GM21576 (cell line): Measurements from ENCODE around the gene HRG.

ENCODE experiments used
- ATAC-seq: cut with Tn5 transposase; IDR thresholded peaks from one replicate; pipeline ENCODE4 v1.9.1; 2021; ENCODE audit warnings: mild to moderate bottlenecking, moderate library complexity; ENCODE audit not compliant: unreplicated experiment

The HRG gene

GRCh38 chr3:186637686-186638085, 28.1 kb upstream of the HRG start:
- ATAC-seq = no peak

DNA sequence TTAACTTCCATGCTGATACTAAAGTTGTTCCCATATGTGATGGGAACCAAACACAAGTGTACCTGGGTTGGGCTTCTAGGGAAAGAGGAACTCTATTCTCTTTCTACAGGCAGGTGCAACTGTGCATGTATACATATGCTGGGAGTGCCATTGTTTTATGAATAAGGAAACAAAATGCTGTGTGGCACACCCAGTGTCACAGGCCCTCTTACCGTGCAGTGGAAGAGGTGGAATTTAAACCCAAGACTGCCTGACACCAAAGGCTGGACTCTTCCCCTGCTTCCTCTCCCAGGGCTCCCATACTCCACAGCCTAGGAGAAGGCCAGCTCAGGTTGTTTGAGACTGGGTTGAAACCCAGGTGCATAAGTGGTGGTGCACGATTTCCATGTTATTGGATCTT, 27.6 kb upstream of the HRG start:
- ATAC-seq = no peak

GRCh38 chr3:186639778-186640472, 25.9 kb upstream of the HRG start, which contains the start of gene FETUB:
Gene FETUB (plus strand): TSS chr3:186640399. CDS start chr3:186640461, 62 bp downstream.
- ATAC-seq = no peak

DNA sequence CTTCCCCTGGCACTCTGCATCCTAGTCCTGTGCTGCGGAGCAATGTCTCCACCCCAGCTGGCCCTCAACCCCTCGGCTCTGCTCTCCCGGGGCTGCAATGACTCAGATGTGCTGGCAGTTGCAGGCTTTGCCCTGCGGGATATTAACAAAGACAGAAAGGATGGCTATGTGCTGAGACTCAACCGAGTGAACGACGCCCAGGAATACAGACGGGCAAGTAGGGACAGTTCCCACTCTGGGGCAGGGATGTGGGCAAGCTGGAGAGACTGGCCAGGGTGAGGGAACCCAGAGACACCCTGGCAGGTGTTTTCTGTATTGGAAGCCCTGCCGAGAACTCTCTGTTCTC, 25.4 kb upstream of the HRG start:
- ATAC-seq = no peak

DNA sequence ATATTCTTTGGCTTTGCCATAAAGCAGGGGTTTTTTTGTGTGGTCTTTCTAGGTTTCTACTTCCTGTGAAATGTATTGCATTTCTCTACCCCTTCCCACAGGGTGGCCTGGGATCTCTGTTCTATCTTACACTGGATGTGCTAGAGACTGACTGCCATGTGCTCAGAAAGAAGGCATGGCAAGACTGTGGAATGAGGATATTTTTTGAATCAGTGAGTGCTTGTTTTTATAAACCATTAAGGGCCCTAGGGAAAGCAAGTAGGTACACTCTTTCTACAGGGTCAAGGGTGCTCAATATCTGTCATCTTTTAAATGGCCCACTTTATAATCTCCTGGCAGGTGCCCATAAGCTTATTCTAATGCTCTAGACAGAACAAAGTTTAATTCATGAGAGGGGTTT, 24.9 kb upstream of the HRG start:
- ATAC-seq = no peak

DNA sequence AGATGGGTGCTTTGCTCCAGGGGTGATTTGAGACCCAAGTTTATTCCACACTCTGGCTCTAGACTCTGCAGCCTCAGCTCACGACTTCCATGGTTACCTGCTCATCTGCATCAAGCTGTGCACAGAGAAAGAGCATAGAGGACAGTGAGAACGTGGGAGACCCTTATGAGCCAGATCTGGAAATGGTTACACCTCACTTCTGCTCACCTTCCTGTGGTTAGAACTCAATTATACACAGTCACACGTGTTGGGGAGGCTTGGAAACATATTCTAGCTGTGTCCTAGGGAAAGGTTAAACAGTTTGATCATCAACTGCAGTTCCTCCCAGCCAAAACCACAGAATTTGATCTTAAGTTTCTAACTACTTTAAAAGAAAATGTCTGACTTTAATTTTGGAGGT, 23.8 kb upstream of the HRG start:
- no peak for ATAC-seq

- no peak for ATAC-seq
Measured at GRCh38 chr3:186643493-186643892, 22.3 kb upstream of the HRG start.

GRCh38 chr3:186644683-186645082, 21.1 kb upstream of the HRG start:
- ATAC-seq = no peak

DNA sequence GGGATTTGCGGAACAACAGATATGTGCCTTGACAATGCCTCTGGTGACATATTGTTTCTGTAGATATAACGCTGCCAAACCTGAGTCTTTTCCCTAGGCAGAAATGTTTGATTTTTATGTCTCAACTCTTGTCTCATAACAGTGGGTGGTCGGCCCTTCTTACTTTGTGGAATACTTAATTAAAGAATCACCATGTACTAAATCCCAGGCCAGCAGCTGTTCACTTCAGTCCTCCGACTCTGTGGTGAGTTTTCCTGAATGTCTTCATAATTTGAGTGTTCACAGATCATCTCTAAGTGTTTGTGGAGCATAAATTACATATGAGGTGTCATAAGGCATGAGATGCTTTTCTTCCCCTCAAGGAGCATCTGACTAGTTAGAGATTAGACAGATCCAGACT, 19.7 kb upstream of the HRG start:
- no peak for ATAC-seq

GRCh38 chr3:186646841-186647240, 19.0 kb upstream of the HRG start:
- no peak for ATAC-seq

- no peak for ATAC-seq
Measured at GRCh38 chr3:186648851-186649250, 17.0 kb upstream of the HRG start.

DNA sequence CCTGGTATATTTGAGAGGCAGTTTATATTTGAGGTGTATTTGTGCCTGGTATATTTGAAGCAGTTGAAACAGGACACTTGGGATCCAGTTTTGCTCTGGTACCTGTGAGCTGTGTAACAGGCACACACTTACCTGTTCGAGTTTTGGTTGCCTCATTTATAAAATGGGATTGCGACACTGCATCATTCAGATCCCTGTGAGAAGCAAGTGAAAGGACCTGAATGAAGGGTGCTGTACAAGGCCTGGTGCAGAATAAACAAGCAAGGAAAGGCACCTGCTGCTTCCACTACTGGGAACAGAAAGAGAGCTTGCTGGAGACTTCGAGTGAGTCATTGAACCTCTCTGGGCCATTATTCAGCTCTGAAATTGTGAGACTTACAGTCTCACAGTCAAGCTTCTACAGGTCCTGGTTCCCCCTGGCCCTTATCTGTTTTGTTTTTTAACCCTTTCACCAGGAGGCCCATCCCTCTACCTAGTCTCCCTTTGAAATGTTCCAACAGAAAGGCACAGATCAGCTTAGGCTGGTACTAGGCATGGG, 14.1 kb upstream of the HRG start:
- ATAC-seq = no peak

- ATAC-seq = peak; percentile 94
Measured at GRCh38 chr3:186653080-186653707, 12.6 kb upstream of the HRG start.

GRCh38 chr3:186653984-186654383, 11.8 kb upstream of the HRG start:
- no peak for ATAC-seq

DNA sequence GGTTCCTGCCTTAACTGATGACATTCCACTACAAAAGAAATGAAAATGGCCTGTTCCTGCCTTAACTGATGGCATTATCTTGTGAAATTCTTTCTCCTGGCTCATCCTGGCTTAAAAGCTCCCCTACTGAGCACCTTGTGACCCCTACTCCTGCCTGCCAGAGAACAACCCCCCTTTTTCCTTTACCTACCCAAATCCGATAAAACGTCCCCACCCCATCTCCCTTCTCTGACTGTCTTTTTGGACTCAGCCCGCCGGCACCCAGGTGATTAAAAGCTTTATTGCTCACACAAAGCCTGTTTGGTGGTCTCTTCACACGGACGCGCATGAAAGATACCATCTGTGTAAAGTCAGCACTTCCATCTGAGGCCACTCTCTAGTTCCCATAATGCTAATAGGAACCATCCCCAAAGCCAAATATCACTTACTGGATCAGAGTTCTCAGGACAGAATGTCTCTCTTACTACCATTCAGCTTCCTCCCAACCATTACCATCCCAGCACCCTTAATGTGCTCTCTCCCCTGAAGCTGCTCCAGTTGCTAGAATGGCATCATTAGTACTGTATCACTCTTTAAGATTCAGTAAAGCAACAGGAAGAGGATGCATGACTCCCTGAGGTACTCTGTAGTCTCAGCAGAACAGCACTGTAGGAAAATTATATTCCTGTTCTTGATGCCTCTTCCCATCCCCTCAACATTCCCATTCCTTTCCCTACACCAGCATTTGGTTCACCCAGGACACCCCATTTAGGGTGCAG, 2.3 kb upstream of the HRG start:
- ATAC-seq = no peak

DNA sequence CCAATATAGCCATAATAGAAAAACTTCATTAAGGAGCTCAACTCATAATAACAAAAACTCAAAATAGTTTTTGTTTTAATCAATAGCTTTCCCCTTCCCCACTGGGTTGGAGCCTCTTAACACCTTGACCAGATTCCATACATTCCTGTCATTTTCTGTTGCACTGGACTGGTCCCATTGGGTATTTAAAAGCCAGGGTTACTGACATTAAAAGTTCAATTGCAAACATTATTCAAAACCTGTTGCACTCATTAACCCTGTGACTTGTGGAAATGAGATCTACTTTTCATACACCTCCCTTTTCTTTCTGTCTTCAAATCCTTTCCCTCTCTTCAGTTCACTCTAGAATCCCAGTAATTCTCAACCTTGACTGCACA, 1.7 kb upstream of the HRG start:
- ATAC-seq = no peak

DNA sequence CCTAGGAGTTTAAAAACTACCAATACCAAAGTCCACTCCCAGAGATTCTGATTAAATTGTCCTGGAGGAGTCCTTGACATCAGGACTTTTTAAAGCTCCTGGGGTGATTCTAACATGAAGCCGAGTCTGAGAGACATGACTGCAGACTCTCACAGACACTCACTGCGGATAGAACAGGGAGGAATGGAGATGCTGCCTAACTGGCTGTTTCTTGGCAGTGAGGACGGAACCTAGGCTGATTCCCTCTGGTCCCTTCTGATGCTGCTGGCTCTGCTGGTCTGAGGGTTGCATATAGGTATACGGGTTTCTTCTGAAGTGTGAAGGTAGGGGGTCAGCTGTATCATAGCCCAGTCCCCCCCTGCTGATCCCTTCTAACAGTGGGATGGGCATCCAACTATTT, 1.3 kb upstream of the HRG start:
- no peak for ATAC-seq

GRCh38 chr3:186668426-186668825, 2.6 kb downstream of the HRG start:
- no peak for ATAC-seq

GRCh38 chr3:186669378-186670084, 3.7 kb downstream of the HRG start:
- ATAC-seq = no peak

GRCh38 chr3:186670155-186670554, 4.3 kb downstream of the HRG start:
- ATAC-seq = no peak

GRCh38 chr3:186671051-186671450, 5.2 kb downstream of the HRG start:
- no peak for ATAC-seq
